HG02763 (cell line): ENCODE results near the gene SPTLC3.

Experiments
- ATAC-seq: cut with Tn5 transposase; IDR thresholded peaks from one replicate; pipeline ENCODE4 v1.9.1; 2021; ENCODE audit warnings: mild to moderate bottlenecking, moderate library complexity; ENCODE audit not compliant: unreplicated experiment

SPTLC3 gene

DNA sequence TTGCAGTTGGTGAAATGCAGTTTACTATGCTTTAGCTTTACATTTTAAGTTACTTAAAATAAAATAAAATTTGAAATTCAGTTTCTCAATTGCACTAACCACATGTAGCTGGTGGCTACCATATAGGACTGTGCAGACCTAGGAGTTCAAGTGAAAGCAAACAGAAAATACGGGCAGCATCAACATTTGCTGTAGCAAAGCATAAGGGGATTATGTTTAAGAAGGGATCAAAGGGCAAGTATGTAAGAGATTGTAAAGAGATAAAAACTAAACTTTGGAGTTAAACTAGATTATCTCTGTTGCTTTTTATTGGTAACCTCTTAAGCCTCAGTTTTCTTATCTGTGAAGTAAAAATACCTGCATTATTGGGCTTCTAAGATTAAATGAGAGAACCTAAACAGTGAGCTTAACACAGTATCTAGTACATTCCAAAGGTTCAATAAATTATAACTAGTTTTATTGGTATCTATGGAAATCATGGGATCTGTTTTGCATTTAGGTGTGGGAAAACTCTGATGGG lies 81.2 kb downstream of the SPTLC3 start:
- ATAC-seq, result no peak

DNA sequence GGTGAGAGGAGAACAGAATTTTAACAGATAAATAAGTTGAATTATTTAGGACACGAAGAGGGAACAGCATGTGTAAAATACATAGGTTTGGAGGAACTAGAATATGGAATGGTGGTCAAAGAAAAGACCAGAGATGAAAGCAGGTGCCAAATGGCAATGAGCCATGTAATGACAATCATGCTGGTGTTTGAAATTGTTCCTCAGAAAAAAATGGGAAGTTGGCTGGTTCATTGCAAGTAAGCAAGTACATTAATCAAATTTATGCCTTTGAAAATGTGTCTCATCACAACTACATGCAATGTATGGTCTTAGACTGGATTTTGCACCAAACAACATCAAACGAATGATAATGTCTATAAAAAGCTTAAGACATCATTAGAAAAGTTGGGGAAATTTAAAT lies 83.3 kb downstream of the SPTLC3 start:
- ATAC-seq, result no peak

DNA sequence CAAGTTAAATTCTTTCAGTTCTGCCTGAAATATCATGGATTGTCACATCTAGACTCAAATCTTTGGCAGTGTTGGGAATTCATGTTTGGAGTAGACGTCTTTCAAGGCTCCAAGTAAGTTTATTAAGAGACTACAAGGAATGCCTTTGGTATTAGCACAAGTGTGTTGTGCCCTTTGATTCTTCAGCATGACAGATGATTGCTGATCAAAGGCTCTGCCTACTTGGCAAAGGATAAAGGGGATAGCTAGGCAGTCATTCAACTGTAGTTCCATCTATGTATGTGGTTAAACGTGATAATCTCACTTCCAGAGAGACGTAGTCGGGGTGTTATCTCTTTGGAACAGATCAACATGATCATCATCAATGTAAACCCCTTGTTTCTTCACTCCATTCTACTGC lies 86.2 kb downstream of the SPTLC3 start:
- ATAC-seq, result no peak

DNA sequence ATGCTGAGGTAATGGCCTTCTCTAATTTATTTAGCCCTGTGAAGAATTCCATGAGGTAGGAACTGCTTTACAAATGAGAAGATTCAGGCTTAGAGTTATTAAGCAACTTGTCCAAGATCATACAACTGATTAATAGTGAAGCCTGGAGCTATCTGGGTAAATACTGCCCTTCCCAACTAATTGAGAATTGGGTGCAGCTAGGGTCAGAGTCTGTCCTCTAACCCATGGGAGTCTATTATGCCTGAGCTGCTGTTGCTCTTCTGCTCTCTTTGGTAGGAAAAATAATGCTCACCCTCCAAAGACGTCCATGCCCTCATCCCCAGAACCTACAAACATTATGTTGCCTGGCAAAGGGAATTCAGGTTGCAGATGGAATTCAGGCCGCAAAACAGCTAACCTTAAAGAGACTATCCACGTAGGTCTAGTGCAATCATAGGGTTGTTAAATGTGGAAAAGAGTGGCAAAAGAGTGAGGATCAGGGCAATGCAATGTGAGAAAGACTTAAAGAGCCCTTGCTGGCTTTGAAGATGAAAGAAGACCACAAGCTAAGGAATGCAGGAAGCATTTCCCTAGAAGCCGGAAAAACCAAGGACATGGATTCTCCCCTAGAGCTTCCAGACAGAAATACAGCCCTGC lies 90.1 kb downstream of the SPTLC3 start:
- ATAC-seq, result no peak

DNA sequence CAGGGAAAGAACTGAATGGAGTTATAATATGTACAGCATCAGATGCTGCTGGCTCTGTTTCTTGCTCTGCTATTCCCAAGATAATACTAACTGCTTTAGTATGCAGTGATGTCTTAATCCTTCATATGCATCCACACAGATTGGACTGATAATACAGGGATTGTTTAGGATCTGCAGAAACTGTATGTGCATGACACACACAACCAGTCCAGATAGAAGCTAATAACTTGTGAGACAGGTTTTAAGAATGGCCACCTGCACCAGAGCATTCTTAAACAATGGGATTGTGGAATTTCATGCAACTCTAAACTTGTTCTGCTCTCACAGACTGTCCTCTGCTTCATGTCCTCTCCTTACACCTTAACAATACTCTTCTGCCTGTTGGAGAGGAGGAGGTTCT lies 90.9 kb downstream of the SPTLC3 start:
- ATAC-seq, result no peak

DNA sequence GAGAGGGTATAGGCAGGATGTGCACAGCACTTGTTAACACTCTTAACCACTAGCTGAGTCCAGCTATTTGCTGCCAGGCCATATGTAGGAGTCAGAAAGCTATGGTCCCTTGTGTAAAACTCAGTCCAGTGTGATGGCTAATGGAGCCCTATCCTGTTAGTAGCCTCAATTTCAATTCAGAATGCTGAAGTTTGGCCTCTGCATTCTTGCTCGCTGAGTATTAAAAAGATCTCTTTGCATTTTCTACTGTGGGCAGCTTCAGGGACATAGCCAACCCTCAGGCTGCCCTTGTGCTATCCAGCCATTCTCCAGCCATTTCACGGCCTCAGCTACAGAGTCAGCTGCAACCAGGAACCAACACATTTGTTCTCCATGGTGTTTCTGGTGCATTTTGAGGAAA lies 92.5 kb downstream of the SPTLC3 start:
- ATAC-seq, result no peak

DNA sequence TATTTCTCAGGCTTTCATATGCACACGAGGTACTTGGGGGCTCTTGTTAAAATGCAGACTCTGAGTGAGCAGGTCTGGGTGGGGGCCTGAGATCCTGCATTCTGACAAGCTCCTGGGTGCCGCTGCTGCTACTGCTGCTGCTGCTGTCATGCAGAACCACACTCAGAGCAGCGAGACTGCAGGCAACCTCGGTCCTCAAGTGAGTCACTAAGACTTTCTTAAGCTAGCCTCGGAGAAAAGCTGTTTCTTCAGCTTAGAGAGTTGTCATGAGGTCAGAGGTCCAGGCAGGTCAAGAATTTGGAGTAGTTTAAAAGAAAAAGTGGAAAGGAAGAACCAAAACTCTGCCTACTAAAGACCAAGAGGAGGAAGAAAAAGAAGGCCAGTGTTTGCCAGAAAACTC lies 92.9 kb downstream of the SPTLC3 start:
- no peak for ATAC-seq

DNA sequence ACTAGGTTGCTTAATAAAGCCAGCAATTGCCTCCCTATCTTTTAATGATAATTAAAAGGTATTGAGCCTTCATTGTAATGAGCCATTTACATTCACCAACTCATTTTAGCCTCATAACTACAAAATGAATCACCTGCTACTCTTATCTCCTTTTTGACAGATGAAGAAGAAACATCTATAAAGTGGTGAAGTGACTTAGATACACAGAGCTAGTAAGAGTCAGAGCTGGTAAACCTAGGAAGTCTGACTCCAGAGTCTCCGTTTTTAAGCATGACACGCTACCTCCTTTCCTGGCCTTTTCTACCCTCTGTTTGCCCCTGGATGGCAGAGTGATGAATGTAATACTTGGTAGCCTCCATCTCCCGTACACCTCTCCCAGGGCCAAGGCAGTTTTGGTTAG lies 93.5 kb downstream of the SPTLC3 start:
- ATAC-seq, result no peak

DNA sequence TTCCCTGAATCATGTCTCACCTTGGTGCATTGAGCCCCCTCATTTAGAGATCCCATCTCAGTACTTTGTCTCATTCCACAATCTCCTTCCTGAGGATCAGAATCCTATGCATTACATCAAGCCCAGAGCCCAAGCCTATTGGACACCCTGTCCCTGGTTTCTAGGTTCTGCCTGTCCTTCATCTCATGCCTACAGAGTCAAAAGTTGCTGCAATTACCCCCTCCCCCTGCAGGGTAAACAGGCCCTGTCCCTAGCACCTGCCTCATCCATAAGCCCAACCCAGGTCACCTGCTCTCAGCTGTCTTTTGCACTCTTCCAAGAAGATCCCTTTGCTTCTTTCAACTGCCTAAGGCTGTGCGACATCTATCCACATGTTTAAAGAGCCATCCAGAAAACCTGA lies 93.9 kb downstream of the SPTLC3 start:
- no peak for ATAC-seq

DNA sequence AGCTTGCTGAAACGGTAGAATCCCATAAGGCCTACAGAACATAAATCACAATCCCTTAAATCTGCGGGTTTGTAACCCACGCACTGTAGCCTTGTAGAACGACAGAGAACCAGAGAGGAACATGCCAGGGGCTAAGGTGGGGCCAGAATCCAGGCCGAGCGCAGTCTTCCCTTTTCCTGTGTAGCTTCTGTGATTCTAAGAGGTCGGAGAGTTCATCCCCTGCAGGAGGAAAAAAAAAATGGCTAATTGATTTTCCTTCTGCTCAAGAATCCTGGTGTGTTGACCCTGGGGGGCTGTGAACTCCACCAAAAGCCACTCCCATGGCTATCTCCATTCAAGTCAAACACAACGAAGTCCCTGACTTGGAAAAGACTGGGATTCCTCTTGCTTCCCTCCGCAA lies 96.3 kb downstream of the SPTLC3 start:
- ATAC-seq, result no peak

DNA sequence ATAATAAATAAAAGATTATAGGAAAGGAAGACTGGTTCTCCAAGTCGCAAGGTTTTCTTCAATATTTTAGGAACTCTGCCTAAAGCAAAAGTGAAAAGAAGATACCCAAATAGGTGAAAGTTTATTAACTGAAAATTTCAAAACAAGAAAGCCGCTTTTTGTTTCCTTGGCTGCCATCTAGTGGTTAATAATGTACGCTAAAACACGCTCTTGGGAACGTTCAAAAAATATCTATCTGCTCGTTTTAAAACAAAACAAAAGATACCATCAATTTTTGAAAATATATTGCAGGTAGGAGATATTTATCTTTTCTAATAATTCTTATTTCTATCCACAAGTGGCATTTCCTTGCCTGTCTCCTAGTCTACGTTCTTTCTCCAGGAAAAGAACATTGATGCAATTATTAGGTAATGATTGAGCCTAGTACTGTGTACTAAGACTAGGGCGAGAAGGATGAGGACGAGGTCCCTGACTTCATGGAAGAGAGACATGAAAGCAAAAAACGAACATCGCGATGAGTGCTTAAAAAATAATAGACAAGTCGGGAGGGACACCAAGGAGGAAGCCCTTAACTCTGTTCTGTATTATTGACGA lies 97.2 kb downstream of the SPTLC3 start:
- ATAC-seq, result no peak

DNA sequence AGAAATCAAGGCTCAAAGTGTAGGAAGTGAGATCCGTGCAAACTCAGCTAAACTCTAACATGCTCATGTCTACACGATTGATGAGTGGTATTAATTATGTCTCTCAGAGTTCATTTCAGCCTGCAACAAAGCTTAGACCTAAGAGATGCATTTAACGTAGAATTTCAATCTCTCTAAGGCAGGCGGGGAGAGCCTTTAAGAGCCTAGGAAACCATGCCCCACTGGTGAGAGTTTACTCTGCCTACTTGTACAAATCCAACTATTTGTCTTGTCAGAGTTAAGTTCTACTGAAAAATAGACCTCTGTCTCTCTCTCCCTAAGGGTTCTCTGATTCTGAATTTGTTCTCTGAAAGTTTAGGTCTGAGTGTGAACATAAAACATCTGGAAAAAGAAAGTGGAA lies 100.9 kb downstream of the SPTLC3 start:
- ATAC-seq, result no peak

DNA sequence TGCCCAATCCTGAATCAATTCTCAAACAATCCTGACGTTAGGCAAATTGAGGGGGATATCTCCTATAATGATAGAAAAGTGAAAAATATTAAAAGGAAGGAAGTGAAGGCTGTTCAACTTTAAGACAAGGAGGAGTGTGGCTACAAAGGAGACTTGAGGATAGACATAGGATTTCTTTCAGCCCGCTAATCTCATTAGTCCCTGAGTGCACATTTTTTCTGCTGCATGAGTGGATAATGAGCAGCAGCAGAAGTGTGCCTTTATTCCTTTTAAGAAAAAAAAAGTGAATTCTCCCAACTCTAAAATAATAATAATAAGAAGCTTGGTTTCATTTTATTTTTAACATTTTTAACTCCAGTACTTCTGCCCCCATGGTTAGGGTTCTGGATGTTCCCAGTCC lies 102.0 kb downstream of the SPTLC3 start:
- no peak for ATAC-seq

DNA sequence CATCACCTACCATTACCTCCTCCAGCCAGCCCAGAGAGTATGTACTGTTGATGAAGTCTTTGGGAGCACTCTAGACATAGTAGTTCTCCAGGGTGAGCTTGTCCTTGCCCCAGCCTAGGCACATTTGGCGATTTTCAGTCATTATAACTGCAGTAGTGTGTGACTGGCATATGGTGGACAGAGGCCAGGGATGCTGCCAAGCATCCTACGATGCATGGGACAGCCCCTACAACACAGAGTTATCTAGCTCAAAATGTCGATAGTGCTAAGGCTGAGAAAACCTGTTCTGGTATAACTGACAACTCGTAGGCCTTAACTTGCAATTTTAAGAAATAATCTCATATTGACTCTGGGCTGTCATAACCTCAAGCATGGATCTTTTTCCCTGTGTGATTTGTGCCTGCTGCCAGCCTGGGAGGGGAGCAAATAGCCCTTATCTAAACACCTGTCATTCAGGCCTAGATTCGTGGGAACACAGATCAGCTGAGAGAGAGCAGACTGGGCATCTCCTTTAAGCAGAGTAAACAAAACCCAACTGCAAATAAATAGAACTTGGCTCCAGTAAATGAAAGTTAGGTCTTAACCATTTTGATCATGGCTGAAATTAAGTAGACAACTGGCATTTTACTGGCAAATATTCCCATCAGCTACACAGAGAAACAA lies 102.6 kb downstream of the SPTLC3 start:
- no peak for ATAC-seq

DNA sequence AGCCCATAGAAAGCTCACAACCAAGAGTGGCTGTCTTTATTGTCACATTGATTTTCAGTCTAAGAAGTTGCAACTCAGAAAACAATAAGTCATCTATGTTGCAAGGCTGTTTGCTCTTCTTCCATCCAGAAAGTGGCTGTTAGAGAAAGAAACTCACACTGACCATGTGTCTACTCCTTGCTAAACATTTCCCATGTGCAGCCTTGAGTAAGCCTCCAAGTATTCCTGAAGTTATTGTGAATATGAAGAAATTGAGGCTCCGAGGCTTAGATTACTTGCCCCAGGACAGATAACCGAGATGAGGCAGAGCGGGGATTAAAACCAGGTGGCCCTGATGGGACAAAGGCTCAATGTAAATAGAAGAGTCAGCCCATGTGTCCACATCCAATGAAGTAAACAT lies 105.0 kb downstream of the SPTLC3 start:
- no peak for ATAC-seq

DNA sequence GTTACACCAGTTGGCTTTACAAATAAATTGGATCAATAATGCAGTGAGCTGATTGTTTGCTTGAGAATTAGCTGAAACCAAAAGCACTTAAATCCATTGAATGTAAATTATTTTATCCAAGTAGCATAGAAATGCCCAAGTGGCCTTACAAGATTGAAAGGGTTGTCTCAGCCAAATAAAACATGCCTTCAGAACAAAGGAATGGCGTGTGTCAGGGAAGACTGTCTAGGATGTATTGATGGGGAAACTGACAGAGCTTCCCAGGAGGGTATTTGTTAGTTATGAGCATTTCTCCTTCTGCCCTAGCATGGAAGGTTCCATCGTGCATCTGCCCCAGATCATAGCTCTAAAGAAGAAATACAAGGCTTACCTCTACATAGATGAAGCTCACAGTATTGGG lies 108.4 kb downstream of the SPTLC3 start:
- ATAC-seq, result no peak

DNA sequence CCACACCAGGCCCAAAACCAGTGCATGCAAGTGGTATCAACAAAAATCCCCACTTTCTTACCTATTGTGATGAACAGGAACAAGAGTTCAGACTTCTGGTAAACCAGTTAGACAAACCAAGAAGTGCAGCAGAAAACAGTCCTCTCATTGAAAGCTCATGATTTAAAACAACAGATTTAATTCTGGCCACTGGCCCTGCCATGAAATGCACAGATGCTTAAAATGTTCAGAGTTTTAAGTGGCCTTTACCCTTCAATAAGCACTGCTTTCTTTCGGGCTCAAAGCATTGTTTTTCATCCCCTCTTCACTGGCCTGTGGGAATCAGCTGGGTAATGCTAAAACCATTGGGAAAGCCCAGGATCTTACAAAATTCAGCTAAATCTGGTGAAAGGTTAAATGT lies 109.9 kb downstream of the SPTLC3 start:
- ATAC-seq, result no peak

DNA sequence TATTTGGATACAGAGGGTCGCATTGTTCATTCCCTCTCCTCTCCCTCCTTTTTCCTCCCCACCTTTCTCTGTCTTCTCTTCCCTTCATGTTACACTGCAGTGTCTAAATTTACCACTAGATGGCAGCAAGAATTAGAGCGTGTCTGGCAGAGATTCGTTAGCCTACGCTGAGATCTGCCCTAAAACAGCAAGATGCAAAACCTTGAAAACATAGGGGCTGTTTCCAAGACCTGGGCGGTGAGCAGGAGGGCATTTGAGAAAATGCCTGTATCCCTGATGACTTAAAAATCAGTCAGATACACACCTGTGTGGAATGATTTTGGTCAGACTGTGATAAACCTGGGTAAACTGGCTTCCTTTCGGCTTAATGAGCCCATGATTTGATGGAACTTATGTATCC lies 110.8 kb downstream of the SPTLC3 start:
- ATAC-seq, result no peak

DNA sequence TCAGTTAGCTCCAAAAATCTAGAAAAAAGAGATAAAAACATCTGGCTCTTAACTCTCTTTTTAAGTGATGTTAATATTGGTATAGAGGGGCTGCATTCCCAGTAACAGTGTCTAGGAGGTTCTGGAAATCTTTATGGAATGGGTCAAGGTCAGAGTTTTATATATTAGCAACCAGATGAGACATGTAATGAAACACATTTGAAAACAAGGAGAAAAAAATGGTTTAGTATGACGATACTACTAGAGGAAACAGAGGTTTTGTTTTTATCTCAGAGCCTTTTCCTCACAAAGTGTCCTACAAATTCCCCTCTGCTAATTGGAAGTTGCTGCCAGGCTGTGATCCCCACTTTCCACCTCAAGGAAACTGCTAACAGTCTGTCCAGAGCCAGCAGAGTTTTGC lies 111.7 kb downstream of the SPTLC3 start:
- no peak for ATAC-seq

DNA sequence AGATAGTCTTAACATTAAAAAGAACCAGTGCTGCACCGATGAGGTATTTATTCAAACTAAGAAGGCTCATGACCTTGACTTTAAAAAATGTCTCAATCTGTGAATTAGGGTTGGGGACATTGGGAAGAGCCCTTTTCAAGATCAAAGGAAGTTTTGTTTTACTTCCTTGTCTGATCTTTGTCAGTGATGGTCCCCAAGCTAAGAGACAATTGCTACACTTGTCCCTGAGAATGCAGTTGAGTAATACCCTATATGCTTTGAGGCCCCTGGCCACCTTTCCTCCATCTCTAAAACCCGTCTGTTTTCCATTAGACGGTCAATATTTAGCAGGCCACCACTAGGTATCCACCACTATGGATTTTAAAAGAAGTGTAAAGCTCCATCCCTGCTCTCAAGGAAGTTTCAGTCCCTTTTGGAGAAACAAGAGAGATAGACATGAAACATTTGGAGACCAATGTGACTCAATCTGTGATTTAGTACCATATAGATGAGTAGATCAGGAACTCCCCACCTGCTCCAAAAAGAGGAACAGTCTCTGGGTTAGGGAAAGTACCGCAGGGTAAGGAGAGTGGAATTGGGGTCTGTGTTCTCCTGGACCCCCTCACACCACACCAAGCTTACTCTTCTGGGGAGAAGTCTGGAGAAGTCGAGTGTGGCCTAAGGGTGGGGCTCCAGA lies 113.2 kb downstream of the SPTLC3 start:
- ATAC-seq, result peak; percentile 63

DNA sequence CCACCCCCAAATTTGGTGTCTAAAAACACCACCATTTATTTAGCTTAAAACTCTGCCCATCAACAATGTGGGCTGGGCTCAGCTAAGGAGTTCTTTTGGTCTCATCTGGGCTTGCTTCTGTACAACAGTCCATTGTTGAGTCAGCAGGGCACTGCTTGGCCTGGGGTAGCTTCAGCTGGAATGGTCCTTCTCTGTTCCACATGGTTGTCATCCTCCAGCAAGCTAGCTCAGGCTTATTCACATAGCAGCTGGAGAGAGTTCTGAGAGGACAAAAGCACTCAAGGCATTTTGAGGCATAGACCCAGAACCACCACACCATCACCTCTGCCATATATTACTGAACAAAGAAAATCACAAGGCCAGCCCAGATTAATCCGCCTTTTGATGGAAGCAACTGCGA lies 116.7 kb downstream of the SPTLC3 start:
- ATAC-seq, result no peak

DNA sequence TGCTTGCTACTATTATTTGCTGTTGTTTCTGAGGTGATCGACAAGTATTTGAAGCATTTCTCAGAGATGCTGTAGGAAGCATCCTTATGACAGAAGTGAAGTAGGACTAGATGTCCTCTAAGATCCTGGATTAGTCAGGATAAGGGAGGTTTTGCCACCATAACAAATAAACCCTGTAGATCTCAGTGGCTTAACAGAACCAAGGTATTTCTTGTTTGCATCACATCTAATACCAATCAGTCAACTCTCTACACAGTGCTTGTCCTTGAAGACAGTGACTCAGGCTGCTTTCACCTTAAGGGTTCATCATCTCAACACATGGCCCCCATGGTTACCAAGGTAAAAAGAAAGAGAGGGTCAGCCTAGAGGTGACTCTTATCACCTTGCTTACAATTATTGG lies 119.4 kb downstream of the SPTLC3 start:
- ATAC-seq, result no peak
